ENCODE measurements around the gene SYNDIG1.

The SYNDIG1 gene

GRCh38 chr20:24691901-24692351 lies 222.5 kb downstream of the SYNDIG1 start:
- no peak for DNase-seq (ENCODE audit: low read depth)
- TF ChIP-seq, protein P1, sequence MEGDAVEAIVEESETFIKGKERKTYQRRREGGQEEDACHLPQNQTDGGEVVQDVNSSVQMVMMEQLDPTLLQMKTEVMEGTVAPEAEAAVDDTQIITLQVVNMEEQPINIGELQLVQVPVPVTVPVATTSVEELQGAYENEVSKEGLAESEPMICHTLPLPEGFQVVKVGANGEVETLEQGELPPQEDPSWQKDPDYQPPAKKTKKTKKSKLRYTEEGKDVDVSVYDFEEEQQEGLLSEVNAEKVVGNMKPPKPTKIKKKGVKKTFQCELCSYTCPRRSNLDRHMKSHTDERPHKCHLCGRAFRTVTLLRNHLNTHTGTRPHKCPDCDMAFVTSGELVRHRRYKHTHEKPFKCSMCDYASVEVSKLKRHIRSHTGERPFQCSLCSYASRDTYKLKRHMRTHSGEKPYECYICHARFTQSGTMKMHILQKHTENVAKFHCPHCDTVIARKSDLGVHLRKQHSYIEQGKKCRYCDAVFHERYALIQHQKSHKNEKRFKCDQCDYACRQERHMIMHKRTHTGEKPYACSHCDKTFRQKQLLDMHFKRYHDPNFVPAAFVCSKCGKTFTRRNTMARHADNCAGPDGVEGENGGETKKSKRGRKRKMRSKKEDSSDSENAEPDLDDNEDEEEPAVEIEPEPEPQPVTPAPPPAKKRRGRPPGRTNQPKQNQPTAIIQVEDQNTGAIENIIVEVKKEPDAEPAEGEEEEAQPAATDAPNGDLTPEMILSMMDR (IDR thresholded peaks at IDR 0.05; ENCODE audit: control insufficient read depth, extremely low read depth, insufficient read depth) = no peak
- H3K4me3 ChIP-seq (ENCODE audit: low read depth, low read length) = no peak overlapping the region

DNA sequence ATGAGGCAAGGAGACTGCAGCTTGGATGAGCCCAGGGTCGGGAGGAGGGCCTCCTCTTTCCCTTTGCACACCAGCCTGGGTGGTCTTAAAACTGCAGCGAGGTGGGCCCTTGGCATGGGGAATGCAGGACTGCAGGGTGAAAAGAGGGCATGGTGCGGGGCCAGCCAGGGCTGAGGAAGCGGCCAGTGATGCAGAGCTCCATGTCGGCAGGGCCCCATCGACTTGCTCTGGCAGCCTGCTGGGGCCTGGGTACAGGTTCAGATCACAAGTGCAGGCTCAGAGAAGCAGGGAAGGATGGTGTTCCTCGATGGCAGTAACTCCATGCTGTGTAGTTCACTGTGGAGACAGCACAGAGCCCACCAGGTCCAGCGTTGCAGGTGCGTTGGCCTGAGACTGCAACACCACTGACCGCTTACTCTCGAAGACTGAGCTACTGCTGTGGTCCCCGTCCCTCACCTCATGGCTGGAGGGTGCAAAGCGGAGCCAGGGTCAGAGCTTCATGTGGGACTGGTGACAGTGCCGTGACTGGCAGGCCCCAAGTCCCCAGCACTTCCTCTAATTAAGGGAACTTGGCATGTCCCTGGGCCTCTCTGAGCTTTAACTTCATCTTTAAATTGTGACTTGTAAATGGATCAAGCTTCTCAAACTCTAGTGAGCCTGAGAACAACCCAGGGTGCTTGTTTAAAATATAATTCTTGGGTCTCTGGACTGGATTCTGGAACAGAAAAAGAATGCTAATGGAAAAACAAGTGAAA lies 223.2 kb downstream of the SYNDIG1 start:
- TF ChIP-seq, protein P1 (IDR thresholded peaks at IDR 0.05; ENCODE audit: control insufficient read depth, extremely low read depth, insufficient read depth) = no peak
- no peak for DNase-seq (ENCODE audit: low read depth)
- no peak overlapping the region for H3K4me3 ChIP-seq (ENCODE audit: low read depth, low read length)

- H3K4me3 ChIP-seq (ENCODE audit: low read depth, low read length) = no peak overlapping the region
- TF ChIP-seq, protein P1 (IDR thresholded peaks at IDR 0.05; ENCODE audit: control insufficient read depth, extremely low read depth, insufficient read depth) = no peak
- DNase-seq (ENCODE audit: low read depth) = no peak
Measured at GRCh38 chr20:24693466-24694156, 224.2 kb downstream of the SYNDIG1 start.

DNA sequence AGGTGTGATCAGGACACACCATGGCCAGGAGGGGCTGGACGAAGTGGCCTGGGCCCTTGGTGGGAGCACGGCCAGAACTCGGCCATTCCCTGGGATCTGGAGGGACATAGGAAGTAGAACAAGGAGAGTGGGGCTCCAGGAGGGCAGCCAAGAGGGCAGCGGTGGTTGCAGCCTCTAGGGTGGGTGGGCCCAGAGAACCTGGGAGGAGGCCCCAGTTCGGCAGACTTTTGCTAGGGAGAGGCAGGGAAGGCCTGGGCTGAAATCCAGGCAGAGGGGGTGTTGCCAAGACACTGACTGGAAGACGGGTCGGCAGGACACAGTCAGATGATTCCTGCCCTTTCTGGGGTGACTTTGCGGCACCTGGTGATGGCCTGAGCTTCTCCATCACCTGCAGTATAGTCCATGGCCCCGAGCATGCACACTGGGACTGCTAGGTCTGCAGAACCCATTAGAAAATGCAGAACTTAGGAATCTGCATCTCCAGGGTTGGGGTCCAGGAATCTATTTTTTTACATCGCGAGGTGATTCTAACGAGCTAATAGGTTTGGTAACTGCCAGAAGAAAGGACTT lies 224.8 kb downstream of the SYNDIG1 start:
- H3K4me3 ChIP-seq (ENCODE audit: low read depth, low read length) = no peak overlapping the region
- DNase-seq (ENCODE audit: low read depth) = no peak
- TF ChIP-seq, protein P1 (IDR thresholded peaks at IDR 0.05; ENCODE audit: control insufficient read depth, extremely low read depth, insufficient read depth) = no peak

GRCh38 chr20:24694727-24695528 lies 225.5 kb downstream of the SYNDIG1 start:
- TF ChIP-seq, protein P1 (IDR thresholded peaks at IDR 0.05; ENCODE audit: control insufficient read depth, extremely low read depth, insufficient read depth) = no peak
- DNase-seq (ENCODE audit: low read depth) = no peak
- no peak overlapping the region for H3K4me3 ChIP-seq (ENCODE audit: low read depth, low read length)

- no peak overlapping the region for H3K4me3 ChIP-seq (ENCODE audit: low read depth, low read length)
- no peak for DNase-seq (ENCODE audit: low read depth)
- TF ChIP-seq, protein P1 (IDR thresholded peaks at IDR 0.05; ENCODE audit: control insufficient read depth, extremely low read depth, insufficient read depth) = no peak
Measured at GRCh38 chr20:24695529-24696225, 226.2 kb downstream of the SYNDIG1 start.
